HG03457 (cell line): ENCODE data around the gene ITPKB.
"Not testable (repeated sequence)": the region's sequence is repeated elsewhere in the genome, so short reads cannot be mapped to it uniquely, and the experiment has no call there.

ENCODE experiments used
- ATAC-seq: cut with Tn5 transposase; IDR thresholded peaks from one replicate; pipeline ENCODE4 v1.9.1; 2021; ENCODE audit warnings: moderate number of reproducible peaks; ENCODE audit not compliant: unreplicated experiment

ITPKB gene

DNA sequence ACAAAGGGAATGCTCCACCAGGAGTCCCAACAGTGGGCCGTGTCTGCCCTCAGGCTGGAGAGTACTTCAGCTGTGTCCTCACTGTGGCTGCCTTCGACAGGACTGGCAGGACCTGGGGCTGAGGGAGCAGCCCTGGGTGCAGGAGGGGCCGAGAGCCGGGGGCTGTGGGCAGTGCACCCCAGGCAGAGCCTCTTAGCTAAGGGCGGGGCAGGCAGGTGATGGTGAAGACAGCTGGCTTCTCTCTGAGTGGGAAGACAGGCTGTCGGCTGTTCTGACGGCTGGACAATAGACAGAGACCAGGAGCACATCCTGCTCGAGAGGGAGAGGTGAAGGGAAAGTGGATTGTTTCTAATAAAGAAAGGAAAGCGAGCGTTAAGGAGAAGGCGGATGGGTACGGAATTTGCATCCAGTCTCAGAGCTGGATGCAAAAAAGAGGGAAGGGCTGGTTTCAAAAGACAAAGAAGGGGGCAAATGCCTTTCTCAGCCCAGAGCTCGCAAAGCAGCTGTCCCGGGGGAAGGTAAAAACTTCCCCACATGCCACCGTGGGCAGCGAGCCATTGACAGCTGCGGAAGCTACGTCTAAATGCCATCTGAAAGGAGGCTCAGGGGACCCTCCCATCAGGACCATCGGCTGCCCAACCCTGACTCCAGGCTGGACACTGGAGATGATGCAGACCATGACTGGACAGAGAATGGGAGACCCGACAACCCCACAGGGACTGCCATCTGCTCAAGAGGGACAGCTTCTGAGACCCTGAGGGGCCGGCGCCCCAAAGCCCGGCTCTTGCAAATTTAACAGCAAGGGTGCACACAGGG lies 98.6 kb downstream of the ITPKB start:
- no peak for ATAC-seq

DNA sequence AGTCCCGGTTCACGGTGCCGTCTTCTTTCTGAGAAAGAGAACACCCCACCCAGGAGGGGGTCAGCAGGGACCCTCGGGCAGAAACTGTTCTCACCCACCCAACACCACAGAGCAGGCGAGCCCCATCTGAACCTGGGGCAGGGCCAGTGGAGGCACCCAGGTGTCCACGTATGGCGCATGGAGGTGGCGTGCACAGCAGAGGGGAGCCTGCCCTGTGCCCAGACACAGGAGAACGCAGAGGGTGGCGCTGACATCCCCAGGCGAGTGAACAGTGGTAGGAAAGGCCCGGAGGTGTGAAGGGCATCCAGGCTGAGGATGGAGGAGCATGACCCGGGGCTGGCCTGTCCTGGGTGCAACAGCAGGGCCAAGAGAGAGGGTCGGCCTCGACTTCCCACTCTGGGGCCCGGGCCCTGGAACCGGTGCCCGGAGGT lies 99.4 kb downstream of the ITPKB start:
- ATAC-seq: no peak

- not testable (repeated sequence) for ATAC-seq
Measured at GRCh38 chr1:226639206-226639605, 99.9 kb downstream of the ITPKB start.

DNA sequence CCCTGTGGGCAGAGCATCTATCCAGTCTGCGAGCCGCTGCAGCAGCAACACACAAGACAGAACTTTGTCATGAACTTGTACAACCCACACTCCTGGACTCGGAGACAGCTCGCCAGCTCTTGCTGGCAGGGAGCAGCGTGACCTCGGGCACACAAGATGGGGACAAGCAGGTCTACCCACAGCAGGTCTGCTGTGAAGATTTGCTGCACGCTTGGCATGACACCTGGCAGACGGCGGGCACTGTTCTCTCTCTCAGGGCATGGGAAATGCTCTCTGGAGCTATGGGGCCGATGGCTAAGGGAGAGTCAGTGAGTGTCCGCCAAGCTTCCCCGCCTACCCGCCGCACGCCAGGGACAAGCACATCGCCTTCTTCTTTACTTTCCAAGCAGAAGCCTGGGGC lies 100.5 kb downstream of the ITPKB start:
- no peak for ATAC-seq

- ATAC-seq: no peak
Measured at GRCh38 chr1:226638001-226638601, 101.0 kb downstream of the ITPKB start.

DNA sequence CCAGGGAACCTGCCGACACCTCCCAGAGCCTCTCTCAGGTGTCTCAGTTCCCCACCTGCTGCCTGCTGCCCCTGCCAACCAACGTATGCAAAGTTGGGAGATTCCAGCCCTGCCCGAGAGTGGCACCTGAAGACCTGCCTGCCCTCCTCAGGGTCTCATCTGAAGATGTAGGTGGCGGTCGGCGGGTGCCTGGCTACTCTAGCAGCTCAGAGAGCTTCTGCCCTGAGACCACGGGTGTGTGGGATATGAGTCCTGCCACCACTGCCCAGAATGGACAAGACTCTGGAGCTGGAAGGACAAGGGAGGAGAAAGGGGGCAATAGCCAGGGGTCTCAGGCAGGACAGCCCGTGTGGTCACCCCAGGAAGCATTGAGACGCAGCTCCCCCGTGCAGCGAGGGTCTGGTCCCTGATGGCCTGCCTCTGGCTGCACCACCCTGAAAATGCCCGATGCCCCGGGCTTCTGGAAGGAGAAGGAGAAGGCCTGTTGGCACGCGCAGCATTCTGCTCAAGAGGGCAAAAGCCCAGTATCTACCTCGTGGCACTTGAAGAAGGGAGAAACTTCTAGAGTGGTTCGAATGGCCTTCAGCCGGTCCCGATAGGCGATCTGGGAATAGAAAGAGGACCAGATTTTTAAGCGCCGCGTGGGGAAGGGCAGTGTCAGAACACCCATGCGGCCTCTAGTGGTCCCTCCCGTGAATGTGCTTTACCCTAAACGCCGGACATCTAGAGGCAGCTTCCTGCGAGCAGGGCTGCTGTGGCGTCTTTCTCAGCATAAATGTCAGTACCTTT lies 101.7 kb downstream of the ITPKB start:
- ATAC-seq: no peak

DNA sequence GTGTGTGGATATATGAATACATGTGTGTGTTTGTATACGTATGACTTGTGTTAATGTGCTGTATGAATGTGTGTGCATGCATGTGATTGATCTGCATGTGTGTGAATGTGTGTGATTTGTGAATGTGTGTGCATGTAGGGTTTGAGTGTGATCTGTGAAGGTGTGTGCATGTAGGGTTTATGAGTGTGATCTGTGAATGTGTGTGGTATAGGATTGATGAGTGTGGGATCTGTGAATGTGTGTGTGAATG lies 102.3 kb downstream of the ITPKB start:
- ATAC-seq: no peak

GRCh38 chr1:226635456-226635941 lies 103.6 kb downstream of the ITPKB start:
- ATAC-seq: no peak

- ATAC-seq: no peak
Measured at GRCh38 chr1:226634611-226635246, 104.4 kb downstream of the ITPKB start.

DNA sequence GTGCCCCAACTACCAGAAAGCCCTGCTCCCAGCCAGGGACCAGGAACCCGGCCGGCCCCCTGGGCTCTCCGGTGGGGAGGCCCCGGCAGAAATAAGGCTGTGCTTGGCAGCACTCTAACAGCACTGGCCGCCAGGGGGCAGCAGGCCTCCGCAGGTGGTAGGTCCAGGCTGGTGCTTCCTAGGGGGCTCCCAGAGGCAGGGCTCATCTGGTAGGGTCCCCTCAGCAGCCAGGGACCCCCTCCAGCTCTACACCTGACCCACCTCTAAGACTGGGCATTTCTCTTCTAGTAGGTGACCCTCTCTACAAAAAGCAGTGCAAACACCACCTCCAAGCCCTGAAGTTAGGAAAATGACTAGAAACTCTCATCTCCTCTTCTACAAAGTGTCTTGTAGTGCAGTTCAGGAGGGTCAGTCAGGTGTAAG lies 104.9 kb downstream of the ITPKB start:
- ATAC-seq: no peak

GRCh38 chr1:226633541-226634165 lies 105.4 kb downstream of the ITPKB start:
- no peak for ATAC-seq

- ATAC-seq: no peak
Measured at GRCh38 chr1:226632922-226633351, 106.1 kb downstream of the ITPKB start.

DNA sequence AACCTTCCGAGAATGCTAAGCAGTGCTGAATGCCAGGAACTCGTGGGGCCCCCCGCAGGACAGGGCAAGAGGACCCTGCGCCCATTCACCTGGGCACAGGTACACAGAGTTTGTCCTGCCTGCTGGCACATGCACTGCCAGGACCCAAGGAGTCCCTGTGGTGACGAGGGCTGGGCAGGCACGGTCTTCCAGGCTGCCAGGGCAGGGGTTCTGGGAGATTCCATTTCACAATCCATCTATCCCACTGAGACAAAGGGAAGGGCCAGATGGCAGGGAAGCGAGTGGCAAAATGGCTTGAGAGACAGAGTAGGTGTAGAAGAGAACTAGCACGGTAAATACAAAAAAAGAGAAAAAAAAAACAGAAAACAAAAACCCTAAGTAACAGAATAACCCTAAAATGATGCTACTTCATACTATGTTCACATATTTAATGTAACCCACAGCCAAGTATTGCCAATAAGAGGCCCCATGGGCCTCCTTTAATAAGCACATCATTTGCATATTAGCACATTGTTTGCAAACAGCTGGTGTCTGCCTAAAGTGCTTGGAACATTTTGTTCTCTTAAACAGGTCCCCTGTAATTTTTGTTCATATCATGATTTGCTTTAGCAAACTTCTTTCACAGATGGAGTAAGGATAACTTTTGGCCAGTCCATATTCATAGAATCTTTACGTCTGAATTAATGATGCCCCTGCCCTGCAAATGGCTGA lies 106.8 kb downstream of the ITPKB start:
- ATAC-seq: no peak

DNA sequence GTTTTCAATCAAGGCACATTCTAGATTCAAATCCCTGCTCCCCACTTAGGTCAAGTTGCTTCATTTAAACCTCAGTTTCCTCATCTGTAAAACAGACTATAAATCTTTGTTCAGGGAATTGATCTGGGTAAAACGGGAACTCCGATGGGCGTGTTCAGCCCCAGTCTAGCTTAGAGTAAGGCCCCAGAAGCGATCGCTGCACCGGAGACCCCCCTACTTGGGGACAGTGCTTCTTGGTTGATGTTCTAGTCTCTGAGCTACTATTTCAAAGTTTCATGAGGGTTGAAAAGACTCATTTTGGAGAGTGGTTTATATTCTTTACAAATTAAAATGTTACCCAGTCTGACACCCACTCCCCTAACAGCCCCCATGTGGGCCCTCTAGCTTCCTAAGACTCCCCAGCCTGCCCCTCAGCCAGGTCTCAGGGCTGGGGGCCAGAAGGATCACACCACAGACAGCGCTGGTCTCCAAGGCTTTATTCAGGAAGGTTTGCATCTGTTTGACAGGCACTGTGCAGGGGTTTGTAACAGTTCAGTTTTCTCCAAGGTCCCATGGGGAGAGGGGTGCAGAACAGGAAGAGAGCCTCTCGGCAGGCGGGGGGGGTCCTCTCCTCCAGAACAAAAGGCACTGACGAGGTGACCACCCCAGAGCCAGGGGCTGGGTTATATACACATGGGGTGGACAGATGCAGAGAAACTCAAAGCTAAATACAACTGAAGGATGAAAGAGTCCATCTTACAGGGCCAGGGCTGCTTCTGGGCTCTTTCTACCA lies 107.7 kb downstream of the ITPKB start:
- ATAC-seq: no peak

- no peak for ATAC-seq
Measured at GRCh38 chr1:226630592-226630991, 108.5 kb downstream of the ITPKB start.

GRCh38 chr1:226629896-226630550 lies 109.1 kb downstream of the ITPKB start:
- no peak for ATAC-seq

GRCh38 chr1:226629210-226629895 lies 109.7 kb downstream of the ITPKB start:
- ATAC-seq: no peak

GRCh38 chr1:226628612-226629155 lies 110.4 kb downstream of the ITPKB start:
- ATAC-seq: no peak
